AG09319 (cell line): Measurements from ENCODE around the gene NTN4.
"Not testable (repeated sequence)": the region's sequence is repeated elsewhere in the genome, so short reads cannot be mapped to it uniquely, and the experiment has no call there.

ENCODE experiments used
- DNase-seq: peaks from one replicate; pipeline ENCODE4 v3.0.0-alpha.2; 2010; ENCODE audit warnings: low read depth; ENCODE audit errors: extremely low read depth
- TF ChIP-seq, protein P1 (sequence below): IDR thresholded peaks from 2 replicates; pipeline ENCODE4 v1.5.1; 2011; ENCODE audit warnings: low read depth, mild to moderate bottlenecking, inconsistent platforms, low read length, moderate library complexity

NTN4 gene

DNA sequence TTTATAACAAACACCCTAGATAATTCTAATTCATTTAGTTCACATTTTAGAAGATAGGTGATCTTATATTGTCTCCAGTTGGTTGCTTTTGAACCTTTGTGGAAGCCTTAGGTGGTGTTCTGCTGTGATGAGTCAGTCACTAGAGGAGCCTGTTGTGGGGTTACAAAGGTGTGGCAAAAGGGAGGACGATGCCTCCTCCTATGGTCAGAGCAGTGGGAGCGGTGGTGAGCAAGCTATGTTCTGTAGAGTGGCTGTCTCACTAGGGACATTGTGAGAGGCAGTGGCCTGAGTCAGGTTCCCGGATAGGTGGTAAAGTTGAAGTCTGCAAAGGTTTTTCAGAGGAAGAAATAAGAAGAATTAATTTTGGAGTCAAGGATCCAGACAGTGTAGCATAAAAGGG, 167.7 kb downstream of the NTN4 start:
- TF ChIP-seq, protein P1, sequence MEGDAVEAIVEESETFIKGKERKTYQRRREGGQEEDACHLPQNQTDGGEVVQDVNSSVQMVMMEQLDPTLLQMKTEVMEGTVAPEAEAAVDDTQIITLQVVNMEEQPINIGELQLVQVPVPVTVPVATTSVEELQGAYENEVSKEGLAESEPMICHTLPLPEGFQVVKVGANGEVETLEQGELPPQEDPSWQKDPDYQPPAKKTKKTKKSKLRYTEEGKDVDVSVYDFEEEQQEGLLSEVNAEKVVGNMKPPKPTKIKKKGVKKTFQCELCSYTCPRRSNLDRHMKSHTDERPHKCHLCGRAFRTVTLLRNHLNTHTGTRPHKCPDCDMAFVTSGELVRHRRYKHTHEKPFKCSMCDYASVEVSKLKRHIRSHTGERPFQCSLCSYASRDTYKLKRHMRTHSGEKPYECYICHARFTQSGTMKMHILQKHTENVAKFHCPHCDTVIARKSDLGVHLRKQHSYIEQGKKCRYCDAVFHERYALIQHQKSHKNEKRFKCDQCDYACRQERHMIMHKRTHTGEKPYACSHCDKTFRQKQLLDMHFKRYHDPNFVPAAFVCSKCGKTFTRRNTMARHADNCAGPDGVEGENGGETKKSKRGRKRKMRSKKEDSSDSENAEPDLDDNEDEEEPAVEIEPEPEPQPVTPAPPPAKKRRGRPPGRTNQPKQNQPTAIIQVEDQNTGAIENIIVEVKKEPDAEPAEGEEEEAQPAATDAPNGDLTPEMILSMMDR: no peak
- no peak for DNase-seq

DNA sequence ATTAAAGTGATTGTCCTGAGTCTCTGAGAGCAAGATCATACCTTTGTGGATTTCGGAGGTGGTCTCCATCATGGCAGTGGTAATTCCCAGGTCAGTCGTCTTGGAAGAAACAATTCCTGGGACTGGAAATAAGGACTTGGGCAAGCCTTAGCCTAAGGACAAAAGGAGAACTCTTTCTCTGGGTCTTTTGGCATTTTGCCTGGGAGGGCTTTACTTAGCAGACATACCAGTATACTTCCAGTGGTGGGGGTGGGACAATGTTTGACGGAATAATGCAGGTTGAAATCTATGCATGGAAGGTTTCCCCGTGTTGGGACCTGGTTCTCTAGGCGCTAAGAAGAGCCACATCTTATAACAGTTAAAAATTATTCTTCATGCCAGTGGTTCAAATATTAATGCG, 168.8 kb downstream of the NTN4 start:
- no peak for DNase-seq
- TF ChIP-seq, protein P1: no peak

DNA sequence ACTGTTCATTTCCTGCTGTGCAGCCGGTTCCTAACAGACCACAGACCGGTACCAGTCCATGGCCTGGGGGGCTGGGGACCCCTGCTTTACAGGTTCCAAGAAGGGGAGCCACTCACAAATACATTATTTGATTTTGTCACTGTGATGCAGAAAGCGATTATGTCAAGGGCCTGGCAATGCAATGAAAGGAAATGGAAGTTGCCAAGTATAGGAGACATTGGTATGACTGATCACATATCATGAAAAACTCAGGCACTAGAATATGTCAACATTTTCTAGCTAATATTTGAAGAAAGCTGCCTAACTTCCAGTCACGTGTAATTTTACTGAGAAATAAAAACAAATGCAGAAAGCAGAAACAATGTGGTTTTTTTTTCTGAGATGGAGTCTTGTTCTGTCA, 170.4 kb downstream of the NTN4 start:
- no peak for DNase-seq
- TF ChIP-seq, protein P1: no peak

DNA sequence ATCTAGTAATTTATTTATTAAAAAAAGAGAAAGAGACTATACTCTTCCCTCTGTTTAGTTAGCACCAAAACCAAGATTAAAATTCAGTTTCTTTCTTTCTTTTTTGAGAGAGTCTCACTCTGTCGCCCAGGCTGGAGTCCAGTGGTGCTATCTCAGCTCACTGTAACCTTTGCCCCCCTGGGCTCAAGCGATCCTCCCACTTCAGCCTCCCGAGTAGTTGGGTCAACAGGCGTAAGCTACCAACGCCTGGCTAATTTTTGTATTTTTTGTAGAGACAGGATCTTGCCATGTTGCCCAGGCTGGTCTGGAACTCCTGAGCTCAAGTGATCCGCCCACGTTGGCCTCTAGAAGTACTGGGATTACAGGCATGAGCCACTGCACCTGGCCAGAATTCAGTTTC, 174.1 kb downstream of the NTN4 start:
- not testable (repeated sequence) for DNase-seq

DNA sequence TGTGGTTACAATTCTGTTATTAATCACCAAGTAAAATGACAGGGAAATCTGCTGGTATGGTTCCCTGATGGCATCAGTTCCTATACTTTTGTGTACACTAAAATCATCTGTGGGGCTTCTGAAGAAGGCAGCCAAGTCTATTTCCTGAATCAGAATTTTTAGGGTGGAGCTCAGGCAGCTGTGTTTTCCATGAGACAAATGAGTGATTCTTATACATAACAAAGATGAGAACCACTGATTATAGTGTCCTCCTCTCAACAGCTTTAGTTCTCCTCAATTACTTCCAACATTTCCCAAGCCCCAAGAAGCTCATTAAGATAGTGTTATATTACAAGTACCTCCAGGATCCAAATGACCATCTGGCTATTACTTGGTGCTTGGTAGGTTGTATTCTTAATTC, 174.8 kb downstream of the NTN4 start:
- TF ChIP-seq, protein P1: no peak
- DNase-seq: no peak

DNA sequence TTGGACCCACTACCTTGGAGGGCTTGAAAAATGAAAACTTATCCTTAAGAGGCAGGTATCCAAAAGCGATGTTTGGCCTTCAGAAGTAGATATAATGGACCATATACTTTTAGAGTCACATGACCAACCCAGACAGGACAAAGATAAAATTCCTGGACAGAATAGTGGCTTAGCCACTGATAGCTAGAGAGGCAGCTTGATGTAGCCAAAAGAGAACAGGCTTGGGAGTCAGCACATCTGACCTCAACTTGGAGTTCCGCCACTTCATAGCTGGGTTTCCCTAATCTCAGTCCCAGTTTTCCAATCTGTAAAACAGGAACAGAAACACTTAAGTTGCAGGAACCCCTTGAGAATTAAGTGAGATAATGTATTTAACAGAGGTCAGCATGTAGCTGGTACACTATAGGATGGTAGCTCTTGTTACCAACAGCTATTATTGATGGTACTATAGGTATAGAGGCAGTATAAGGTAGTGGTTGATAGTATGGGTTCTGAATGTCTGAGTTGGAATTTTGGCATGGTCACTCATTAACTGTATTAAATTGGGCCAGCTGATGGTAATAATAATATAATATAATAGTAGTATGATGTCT, 176.1 kb downstream of the NTN4 start:
- TF ChIP-seq, protein P1: no peak
- DNase-seq: no peak

DNA sequence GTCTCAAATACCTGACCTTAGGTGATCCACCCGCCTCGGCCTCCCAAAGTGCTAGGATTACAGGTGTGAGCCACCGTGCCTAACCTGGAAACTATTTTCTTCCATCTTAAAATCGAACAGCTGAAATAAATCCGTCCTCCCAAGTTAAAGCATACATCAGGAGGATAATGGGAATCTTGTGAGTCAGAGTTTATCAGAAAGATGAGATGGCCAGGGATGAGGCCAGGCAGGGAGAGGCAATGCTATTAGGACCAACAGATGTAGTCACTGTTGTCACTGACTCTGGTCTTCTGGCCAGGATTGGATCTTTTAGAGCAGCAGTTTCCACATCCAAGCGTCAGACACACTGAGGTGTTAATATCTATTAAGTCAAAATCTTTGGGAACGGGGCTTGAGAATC, 177.5 kb downstream of the NTN4 start:
- DNase-seq: no peak
- TF ChIP-seq, protein P1: no peak

DNA sequence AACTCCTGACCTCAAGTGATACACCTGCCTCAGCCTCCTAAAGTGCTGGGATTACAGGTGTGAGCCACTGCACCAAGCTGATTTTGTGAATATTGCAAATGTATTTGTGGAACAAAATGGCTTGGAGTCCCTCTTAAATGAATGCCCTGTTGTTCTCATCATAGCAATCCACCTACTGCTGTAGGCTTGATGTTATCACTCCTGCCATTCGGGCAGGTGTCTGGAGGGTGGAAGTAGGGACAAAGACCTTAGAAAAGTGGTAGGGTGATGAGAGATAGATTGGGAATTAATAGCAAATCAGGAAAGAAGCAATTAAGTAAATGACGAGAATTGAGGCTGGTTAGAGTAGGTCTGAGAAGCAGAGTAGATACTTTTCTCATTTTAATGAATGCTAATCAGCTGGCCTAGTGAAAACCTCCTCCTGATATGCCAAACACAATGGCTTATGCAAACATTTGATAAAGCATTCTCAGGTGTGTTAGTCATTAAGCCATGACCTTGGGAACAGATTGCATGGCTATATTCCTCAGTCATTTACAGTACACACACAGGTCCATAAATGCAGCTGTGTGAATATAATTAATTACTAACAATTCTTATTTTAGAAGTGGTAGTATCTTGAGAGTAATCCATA, 178.8 kb downstream of the NTN4 start:
- no peak for DNase-seq
- TF ChIP-seq, protein P1: no peak
